ENCODE results near the gene TRIM65. TPM values are rescaled to one million over a fixed set of nuclear protein-coding genes. Genes with fewer than 3 reads are reported as not detected.

The TRIM65 gene
- total RNA-seq, 2 donors from 2014 or later, result 27.4 to 35.3 TPM

DNA sequence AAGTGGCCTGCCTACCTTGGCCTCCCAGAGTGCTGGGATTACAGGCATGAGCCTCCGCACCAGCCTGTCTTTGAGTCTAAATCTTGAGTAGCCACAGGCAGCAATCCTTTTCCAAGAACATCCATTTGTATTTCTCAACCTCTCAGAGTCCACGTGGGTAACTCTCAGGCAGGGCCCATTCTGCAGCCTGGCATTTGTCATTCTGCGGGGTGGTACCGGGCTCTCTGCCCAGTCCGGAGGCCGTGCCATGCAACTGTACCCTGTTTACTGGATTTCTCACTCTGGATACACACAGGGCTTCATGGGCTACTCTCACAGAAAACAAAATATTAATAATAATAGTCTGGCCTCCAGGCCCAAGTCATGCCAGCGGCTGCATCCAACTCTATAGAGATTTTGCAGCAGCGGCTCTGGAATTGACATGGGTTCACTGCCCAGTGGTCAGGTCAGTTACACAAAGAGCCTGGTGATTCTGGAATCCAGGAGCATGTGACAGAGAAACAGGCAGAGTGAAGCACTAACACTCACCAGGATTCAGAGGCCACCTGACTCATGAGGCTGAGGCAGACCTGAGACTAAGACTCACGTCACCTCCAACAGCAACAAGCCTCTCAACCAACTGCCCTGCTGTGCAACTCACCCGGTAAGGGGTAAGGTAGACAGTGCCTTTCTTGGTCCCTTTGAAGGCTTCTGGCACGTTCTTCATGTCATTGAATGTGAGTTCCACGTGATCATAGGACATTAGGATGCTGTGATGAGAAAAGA lies 45.6 kb downstream of the TRIM65 start:
- H3K9ac ChIP-seq (ENCODE audit: extremely low read depth, low read length, poor library complexity, severe bottlenecking), result no peak overlapping the region
- no peak overlapping the region for H3K4me3 ChIP-seq (ENCODE audit: low read length)
- Mint-ChIP-seq H3K27me3 (ENCODE audit: insufficient read depth) (no peaks in the 10 kb centered on the region), H3K4me3 (no peak overlapping the region), H3K4me1 (peaks cover 7% of the 10 kb centered on the region), H3K9me3 (no peaks in the 10 kb centered on the region), H3K36me3 (ENCODE audit: low read depth) (peaks cover 44% of the 10 kb centered on the region), H3K27ac (no peak overlapping the region)
- H3K27ac ChIP-seq (ENCODE audit: low read depth, low read length), result no peak overlapping the region
- peaks cover 37% of the 10 kb centered on the region for H3K36me3 ChIP-seq (ENCODE audit: control insufficient read depth, insufficient read depth, low read length)
- H3K4me1 ChIP-seq (ENCODE audit: control insufficient read depth, insufficient read depth, low read length), result no peaks in the 10 kb centered on the region
- H3K27me3 ChIP-seq (ENCODE audit: control insufficient read depth, insufficient read depth, low read length, poor library complexity, severe bottlenecking), result no peaks in the 10 kb centered on the region
- no peaks in the 10 kb centered on the region for H3K9me3 ChIP-seq (ENCODE audit: control insufficient read depth, low read length)
- 96 to 97% methylated on average over 12 of the region's 12 CpGs for WGBS, 2 experiments (ENCODE audit: insufficient coverage in 1 of 2, insufficient read length in 1 of 2)
- TF ChIP-seq, protein P1, sequence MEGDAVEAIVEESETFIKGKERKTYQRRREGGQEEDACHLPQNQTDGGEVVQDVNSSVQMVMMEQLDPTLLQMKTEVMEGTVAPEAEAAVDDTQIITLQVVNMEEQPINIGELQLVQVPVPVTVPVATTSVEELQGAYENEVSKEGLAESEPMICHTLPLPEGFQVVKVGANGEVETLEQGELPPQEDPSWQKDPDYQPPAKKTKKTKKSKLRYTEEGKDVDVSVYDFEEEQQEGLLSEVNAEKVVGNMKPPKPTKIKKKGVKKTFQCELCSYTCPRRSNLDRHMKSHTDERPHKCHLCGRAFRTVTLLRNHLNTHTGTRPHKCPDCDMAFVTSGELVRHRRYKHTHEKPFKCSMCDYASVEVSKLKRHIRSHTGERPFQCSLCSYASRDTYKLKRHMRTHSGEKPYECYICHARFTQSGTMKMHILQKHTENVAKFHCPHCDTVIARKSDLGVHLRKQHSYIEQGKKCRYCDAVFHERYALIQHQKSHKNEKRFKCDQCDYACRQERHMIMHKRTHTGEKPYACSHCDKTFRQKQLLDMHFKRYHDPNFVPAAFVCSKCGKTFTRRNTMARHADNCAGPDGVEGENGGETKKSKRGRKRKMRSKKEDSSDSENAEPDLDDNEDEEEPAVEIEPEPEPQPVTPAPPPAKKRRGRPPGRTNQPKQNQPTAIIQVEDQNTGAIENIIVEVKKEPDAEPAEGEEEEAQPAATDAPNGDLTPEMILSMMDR (conservative IDR thresholded peaks at IDR 0.05), result no peak
- DNase-seq, result peak; percentile 39

DNA sequence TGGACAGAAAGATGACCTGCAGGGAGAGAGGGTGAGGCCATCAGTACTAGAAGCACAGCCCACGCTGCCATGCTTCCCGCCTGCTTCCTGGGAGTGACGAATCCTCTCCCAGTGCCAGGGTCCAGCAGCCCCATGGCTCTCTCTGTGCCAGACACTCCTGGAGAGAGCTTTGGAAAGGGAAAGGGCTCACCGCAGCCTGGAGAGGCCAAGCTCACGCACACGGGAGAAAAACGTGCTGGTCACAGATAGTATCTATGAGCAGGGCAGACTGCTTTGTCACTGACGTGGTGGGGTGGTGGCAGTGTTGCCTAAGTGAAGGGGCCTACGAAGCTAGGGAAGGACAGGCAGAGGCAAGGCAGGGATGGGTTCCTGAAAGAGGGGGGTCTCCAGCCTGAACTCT lies 47.0 kb downstream of the TRIM65 start:
- H3K4me1 Mint-ChIP-seq, result peaks cover 13% of the 10 kb centered on the region
- no peak overlapping the region for H3K4me3 Mint-ChIP-seq
- no peak overlapping the region for H3K4me3 ChIP-seq (ENCODE audit: low read length)
- WGBS, 2 experiments (ENCODE audit: insufficient coverage in 1 of 2, insufficient read length in 1 of 2), result 95 to 96% methylated on average over 8 to 9 of the region's 9 CpGs
- H3K9me3 Mint-ChIP-seq, result no peaks in the 10 kb centered on the region
- peaks cover 49% of the 10 kb centered on the region for H3K36me3 Mint-ChIP-seq (ENCODE audit: low read depth)
- peaks cover 42% of the 10 kb centered on the region for H3K36me3 ChIP-seq (ENCODE audit: control insufficient read depth, insufficient read depth, low read length)
- peak overlapping the region; percentile 35 for H3K27ac Mint-ChIP-seq
- H3K27ac ChIP-seq (ENCODE audit: low read depth, low read length), result no peak overlapping the region
- no peaks in the 10 kb centered on the region for H3K27me3 ChIP-seq (ENCODE audit: control insufficient read depth, insufficient read depth, low read length, poor library complexity, severe bottlenecking)
- DNase-seq, result no peak
- H3K9me3 ChIP-seq (ENCODE audit: control insufficient read depth, low read length), result no peaks in the 10 kb centered on the region
- no peaks in the 10 kb centered on the region for H3K4me1 ChIP-seq (ENCODE audit: control insufficient read depth, insufficient read depth, low read length)
- TF ChIP-seq, protein P1 (conservative IDR thresholded peaks at IDR 0.05), result no peak
- H3K9ac ChIP-seq (ENCODE audit: extremely low read depth, low read length, poor library complexity, severe bottlenecking), result no peak overlapping the region
- H3K27me3 Mint-ChIP-seq (ENCODE audit: insufficient read depth), result no peaks in the 10 kb centered on the region

DNA sequence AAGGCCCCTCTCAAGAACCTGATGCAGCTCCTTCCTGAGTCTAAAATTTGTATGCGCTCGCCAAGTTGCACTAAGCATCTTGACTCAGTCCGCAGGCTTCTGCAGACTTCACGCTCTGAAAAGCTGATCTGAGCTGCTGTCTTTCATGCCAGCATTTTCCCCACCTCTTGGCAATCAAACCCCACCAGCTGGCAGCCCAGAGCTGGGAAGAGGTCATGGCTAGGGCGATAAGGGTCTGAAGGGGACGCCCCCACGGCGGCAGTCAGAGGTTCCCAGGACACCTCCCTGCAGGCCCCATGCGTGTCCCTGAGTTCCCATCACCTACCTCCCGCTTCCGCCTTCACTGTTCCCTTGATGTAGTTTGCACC lies 47.5 kb downstream of the TRIM65 start:
- no peak for DNase-seq
- Histone ChIP-seq H3K9me3 (ENCODE audit: control insufficient read depth, low read length) (no peaks in the 10 kb centered on the region), H3K4me3 (ENCODE audit: low read length) (no peak overlapping the region), H3K9ac (ENCODE audit: extremely low read depth, low read length, poor library complexity, severe bottlenecking) (no peak overlapping the region), H3K27me3 (ENCODE audit: control insufficient read depth, insufficient read depth, low read length, poor library complexity, severe bottlenecking) (no peaks in the 10 kb centered on the region), H3K4me1 (ENCODE audit: control insufficient read depth, insufficient read depth, low read length) (no peaks in the 10 kb centered on the region), H3K36me3 (ENCODE audit: control insufficient read depth, insufficient read depth, low read length) (peaks cover 42% of the 10 kb centered on the region), H3K27ac (ENCODE audit: low read depth, low read length) (no peak overlapping the region)
- TF ChIP-seq, protein P1 (conservative IDR thresholded peaks at IDR 0.05), result no peak
- Mint-ChIP-seq H3K27ac (peak overlapping the region; percentile 35), H3K9me3 (no peaks in the 10 kb centered on the region), H3K27me3 (ENCODE audit: insufficient read depth) (no peaks in the 10 kb centered on the region), H3K36me3 (ENCODE audit: low read depth) (peaks cover 49% of the 10 kb centered on the region), H3K4me1 (peaks cover 10% of the 10 kb centered on the region), H3K4me3 (no peak overlapping the region)
- 95 to 97% methylated on average over 10 to 11 of the region's 11 CpGs for WGBS, 2 experiments (ENCODE audit: insufficient coverage in 1 of 2, insufficient read length in 1 of 2)
